HG03520 (cell line): ENCODE measurements around the gene ENOX1.

Experiments used
- ATAC-seq: cut with Tn5 transposase; IDR thresholded peaks from one replicate; pipeline ENCODE4 v1.9.1; 2021; ENCODE audit warnings: mild to moderate bottlenecking, moderate library complexity; ENCODE audit not compliant: unreplicated experiment

The ENOX1 gene

DNA sequence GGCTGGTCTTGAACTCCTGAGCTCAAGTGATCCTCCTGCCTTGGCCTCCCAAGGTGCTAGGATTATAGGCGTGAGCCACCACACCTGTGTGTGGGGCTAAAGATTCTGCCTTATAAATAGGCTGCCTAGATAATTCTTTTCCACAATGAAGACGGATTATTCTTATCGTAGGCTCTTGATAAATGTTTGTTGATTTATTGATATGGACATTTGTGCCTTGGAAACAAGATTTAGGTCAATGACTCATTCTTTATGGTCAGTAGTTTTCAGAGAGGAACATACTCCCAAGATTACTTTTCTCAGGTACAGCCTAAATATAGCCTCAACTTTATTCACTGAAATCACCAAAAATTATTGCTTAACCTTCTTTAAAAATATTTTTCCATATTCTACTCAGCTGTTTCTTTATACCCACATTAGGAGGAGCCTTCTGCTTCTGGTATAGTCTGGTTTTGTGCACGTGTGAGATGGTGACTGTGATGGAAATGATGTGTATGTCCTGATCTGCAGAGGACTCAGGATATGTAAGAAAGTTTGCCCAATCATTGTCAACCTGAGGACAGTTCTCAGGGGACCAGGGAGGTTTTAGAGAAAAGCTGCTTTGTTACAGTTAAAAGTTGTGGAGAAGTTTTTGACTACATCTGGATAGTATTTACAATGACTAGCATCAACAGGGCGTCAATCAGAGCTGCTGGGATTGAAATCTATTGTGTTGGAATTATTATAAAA, 554.5 kb downstream of the ENOX1 start:
- ATAC-seq: no peak

DNA sequence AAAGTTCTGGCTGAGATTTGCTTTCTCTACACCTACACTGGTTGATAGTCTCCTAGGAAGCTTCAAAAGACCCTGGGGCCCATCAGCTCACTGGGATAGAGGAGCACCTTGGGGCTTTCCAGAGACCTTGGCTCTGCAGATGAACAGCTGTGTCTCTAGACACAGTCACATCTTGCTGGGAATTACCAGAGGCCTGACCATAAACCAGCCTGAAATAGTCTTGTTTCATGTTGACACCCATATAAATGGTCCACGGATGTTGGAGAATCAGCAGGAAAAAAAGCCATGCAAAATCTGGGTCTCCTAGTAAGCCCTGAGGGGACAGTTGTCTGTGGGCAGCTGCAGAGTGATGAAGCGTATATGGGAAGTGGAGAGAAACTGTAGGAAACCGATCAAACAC, 555.8 kb downstream of the ENOX1 start:
- no peak for ATAC-seq

GRCh38 chr13:43229506-43229905, 557.3 kb downstream of the ENOX1 start:
- no peak for ATAC-seq

DNA sequence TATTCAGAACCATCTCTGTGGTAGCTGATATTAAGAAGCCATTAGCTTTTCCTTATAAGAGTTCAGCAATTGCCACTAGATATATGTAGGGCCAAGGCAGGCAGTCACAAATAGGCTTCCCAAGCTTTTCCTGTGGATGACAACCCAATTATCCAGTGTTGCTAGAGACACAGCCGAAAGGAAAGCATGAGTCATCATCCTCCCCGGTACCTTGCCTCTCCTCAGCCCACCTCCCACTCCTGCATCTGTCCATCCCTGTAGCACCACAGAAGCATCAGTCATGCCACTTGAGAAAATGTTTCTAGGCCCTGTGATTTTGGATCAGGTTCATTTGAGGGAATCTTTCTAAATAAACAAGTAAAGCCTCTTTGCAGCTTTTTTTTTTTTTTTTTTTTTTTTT, 559.1 kb downstream of the ENOX1 start:
- no peak for ATAC-seq

DNA sequence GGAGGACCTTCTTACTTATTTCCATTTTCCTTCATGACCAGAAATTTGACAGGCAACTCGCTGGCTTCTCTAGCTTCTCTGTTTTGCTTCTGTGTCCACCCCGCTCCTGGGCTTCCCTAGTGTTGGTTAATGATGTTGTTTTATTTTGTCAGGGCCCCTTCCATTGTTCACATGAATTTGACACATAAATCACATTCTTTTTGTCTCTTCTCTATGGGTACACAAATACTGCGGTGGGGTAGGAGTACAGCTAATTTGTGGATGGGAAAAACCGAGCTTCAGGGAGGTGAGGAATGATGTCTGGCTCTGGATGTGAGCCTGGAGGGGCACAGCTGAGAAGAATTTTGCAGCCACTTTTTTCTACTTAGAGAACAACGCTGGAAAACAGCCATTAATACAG, 563.6 kb downstream of the ENOX1 start:
- no peak for ATAC-seq

DNA sequence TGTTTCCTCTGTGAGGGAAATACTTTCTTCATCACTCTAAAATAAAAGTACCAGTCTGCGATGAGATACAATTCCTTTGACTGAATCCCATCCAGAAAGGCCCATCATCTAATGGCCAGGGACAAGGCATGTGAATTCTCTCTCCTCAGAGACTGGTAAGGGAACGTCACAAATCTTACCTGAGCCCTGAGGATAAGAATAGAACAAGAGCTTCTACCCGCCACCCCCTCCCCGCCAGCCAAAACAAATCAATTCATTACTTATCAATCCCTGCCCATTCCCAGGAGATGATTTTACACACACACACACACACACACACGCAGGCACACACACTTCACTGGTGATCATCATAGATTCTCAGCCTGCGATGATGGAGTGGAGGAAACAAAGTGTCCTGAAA, 564.7 kb downstream of the ENOX1 start:
- no peak for ATAC-seq

DNA sequence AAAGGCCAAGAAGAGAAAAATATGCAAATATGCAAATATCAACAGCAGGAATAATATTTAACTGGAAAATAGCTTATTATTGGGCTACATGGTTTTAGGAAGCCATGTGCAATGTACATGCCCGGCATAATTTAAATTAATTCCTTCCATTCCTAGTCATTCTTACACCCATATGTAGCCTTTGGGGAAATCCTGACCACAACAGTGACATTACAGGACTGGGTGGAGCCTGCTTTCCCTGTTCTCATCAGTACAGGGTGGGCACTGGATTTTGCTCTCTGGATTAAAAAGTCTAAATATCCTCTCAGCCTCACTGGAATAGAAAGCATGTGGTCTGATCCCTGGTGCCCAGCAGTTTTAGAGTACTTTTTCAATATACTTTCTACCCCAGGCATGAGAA, 565.2 kb downstream of the ENOX1 start:
- no peak for ATAC-seq

DNA sequence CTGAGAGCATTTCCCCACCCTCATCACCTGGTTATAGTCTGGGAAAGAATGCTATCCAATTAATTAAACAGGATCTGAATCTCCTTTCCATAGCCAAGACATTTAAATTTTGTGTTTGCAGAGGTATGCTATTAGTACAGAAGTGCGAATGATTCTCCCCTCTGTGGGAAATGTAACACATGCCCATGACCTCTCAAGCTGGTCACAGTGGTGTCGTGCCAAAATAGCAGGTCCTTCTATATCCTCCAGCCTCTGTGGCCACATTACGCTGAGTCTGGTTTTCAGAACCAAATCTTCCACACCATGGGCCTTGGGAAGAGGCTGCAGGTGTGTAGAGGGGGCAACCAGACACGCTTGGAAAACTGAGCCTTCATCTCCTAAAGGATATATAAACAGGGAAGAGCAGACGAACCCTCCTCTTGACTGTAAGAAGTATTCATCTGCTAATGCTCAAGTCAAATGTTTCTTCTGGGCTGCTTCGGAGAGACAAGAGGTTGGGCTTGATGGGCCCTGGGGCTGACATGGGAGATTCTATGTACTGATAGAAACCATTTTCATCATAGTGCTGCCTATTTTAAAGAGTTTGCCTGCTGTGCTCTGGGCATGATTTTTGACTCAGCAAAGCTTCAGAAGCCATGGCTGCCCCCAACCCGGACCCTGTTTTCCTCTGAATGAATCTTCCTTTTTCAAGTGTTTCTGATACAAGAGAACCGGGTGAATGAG, 565.7 kb downstream of the ENOX1 start:
- no peak for ATAC-seq

DNA sequence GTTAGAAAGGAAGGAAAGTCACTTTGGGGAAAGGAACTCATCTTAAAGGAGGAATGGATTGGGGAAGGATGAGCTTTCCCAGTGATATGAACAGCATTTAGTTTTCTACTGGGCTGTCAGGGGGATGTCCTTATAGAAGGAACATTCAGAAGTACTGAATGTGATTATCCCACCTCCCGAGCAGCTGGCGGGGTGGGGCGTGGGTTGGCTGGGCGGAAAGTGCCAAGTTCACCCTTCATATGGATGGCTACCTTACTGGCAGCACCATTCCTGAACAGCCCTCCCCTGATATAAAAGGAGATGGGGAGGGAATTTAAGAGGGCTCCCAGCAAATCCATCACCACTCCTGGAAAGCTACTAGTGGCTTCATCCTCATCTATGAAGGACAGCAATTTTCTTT, 572.6 kb downstream of the ENOX1 start:
- ATAC-seq: no peak

DNA sequence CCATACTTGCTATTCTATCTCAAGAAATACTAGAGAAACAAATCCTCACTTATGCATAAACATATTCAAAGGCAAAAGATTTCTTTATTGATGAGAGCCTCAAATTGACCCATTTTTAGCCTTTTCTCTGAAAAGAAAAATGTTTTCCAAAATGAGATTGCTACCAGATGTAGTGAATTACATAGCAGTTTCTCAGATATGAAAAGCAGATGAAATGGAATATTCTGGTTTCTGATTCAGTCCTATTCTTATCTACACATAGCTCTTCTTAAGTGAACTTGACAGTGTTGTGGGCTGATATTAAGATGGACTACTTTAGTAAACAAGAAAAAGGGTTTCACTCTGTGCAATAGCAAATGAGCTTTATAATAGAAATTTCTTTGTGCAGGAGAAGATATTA, 579.9 kb downstream of the ENOX1 start:
- no peak for ATAC-seq

GRCh38 chr13:43205416-43205815, 581.4 kb downstream of the ENOX1 start:
- no peak for ATAC-seq

DNA sequence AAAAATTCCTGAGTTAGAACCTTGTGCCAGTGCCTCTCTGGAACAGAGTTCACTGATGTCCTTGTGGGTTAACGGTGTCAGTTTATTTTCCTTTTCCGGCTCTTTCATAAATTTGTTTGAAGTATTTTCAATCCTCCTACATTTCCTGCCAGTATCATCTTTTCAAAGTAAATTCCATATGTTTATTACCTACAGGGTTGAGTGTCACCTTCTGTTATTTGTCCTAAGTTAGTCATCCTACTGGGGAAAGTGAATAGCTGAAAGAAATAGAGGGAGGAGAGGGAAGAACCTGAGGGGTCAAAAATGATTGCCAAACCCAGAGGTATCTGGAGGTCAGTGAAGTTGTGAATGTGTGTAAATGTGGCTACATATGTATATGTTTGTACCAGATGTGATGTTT, 582.2 kb downstream of the ENOX1 start:
- no peak for ATAC-seq

DNA sequence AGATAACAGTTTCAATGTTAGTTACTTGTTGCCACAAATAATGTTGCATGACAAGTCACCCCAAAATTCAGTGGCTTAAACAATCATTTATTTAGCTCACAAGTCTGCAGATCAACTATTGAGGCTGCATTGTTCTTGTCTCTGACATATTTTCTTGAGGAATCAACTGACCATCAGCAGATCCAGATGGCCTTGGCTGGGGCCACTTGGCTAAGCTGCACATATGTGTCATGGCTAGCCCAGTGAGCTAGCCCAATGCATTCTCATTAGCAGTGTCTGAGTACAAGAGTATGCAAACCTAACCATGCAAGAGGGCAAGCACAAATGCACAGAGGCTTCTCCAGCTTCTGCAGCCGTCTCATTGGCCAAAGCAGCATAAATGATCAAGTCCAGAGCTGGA, 583.0 kb downstream of the ENOX1 start:
- no peak for ATAC-seq

- no peak for ATAC-seq
Observed at GRCh38 chr13:43200736-43201135, 586.0 kb downstream of the ENOX1 start.

DNA sequence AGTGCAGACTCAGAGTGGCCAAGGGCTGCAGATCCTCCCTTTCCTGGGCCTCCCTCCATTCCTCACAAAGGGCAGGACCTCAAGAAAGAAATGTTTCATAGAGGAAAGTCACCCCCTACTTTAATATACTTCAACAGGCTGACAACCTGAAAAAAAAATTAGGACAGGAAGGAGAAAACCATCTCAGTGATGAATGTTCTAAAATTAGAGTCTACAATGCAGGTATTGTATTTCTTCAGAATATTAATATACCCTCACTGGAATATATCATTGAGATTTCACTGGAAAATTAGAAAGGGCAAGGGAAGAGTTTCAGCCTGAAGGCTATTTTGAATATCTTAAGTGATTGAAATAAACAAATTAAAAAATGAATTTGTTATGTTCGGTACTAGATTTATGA, 586.5 kb downstream of the ENOX1 start:
- ATAC-seq: no peak

DNA sequence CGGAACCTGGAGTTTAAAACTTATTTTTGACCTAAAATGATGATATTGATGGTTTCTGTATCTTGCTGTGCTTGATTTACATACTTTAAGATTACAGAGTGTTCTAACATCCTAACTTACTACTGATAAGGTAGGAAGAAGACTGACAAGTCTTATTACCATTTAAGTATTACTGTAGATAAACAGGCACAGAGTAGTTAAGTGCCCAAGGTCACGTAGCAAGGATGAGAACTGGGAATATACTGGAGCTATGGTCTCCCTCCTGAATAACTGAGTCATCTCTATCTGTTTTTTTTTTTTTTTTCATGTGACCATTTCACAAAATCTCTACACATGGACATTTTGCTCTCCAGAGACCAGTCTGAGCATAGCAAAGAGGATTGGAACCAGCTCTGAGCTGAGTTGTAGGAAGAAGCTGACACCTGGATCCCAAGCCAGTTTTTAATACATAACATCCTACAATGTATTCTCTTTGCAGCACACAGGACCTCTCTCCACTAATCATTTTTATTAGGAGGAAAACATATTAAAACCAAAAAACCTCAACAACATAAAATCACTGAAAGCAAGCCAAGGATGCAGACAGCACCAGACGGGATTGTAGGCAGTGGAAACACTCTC, 589.9 kb downstream of the ENOX1 start:
- no peak for ATAC-seq

DNA sequence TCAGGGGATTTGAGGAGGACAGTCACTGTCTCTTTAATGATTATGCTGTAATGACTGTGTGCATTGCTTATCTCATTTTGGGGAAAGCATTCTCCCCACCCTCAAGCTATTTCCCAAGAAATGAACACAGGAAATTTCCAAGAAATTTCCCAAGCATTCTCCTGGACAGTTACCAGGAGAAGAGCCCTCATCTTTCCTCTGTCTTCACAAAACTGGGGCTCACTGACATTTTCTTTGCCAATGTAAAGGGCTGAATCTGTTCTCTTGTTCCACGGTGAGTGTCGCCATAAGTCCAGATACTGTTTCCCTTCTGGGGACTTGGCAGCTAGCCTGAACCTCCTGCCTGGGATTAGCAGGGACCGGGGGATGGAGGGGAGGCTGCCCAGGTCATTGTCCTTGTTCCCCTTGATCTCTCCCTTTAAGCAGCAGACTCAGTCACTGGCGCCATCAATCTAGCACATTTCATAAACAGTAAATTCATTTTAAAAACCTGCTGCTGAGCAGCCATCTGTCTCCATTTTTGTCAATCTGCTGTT, 590.6 kb downstream of the ENOX1 start:
- no peak for ATAC-seq

DNA sequence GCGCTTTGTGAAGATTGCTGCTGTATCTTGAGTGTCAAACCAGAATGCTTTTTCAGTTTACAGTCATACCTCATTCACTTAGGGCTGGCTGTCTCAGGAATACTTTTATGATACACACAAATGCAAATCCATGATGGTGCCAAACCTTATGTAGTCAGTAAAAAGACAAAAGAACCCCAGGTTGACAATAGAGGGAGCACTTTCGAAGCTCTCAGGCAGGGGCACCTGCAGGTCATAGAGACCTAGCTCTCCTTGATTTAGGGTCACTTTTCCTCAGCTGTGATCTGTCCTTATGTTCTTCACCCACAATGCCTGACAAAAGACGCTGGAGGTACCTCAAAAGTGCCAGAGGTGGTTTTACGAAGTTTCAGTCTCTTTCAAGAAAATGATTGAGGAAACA, 591.2 kb downstream of the ENOX1 start:
- ATAC-seq: no peak

DNA sequence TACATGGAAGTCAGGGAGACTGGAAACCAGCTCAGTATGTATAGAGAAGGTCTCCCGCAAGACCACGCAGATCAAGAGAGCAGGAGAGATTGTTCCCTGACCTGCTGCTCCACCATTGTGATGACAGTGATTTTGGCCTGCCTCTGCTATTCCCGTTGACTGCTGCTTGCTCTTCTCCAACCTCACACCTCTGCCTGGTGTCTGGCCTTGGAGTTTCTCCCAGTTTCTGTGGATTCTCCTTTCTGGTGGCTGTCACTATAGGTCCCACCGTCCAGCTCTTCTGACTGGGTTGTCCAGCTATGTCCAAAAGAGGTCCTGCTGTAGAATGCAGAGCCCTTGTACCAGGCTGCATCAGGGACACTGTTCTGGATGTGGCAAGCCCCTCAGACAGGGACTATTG, 591.7 kb downstream of the ENOX1 start:
- no peak for ATAC-seq

DNA sequence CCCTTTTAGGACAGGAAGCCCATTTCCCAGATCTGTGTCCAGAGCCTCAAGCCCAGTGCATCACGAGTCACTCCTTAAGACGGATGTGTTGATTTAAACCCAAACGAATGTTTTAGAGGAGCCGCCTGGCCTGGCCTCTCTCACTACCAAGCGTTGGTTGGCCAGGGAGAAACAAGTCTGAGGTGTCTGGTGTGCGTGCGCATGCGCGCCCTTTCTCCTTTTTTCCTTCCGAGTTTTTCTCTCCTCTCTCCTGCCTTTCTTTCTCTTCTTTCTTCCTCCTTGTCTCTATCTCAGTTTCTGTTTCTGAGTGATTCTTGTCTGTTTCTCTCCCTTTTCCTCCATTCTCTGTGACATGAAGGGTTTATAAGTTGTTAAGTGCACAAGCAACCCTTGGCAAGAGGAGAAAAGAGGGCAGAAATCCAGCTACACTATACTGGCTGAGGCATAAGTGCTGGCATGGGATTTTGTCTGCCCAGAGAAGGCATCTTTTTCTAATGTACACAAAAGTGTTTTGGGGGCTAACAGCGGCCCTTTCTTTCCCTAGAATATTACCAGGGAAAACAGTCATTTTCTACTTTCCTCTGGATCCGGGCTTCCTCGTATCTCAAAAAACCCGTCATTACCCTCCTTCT, 592.9 kb downstream of the ENOX1 start:
- ATAC-seq: no peak

DNA sequence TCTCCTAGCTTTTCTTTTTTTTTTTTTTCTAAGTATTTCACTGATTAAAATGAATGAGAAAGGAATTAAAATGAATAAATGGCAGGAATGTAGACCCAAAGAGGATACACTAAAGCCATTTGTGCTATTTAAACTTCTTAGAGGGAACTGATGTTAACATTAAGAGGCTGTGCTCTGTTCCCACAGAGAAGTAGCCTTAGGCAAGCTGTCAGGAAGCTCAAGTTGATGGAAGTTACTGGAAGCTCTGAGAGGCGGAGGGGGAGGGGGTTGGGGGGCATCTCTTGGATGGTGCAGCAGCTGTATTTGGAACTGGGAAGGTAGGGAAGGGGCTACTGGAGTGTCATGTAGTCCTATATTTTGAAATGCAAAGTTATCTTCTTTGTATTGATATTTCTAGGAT, 595.2 kb downstream of the ENOX1 start:
- ATAC-seq: no peak

- ATAC-seq: no peak
Observed at GRCh38 chr13:43185226-43185625, 601.5 kb downstream of the ENOX1 start.
